ENCODE results near the gene SHCBP1.

SHCBP1 gene

DNA sequence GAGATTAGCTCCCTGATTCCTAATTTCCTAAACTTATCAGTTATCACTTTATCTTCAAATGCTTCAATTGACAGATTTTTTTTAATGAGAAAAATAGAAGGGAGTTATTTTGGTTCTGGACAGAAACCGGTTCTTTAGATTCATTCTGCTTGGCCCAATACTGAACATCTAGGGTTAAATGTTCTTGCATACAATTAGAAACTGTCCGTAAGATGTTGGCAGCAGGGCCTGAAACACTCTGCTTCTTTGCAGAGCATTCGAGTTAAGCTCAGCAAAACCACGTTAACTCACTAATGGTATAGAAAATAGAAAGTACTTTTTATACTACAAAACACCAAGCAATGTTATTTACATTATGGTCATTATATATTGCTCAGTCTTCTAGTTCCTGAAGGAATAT, 7.2 kb downstream of the SHCBP1 start:
- no peaks in the 10 kb centered on the region for H3K4me1 ChIP-seq
- TF ChIP-seq, protein P1, sequence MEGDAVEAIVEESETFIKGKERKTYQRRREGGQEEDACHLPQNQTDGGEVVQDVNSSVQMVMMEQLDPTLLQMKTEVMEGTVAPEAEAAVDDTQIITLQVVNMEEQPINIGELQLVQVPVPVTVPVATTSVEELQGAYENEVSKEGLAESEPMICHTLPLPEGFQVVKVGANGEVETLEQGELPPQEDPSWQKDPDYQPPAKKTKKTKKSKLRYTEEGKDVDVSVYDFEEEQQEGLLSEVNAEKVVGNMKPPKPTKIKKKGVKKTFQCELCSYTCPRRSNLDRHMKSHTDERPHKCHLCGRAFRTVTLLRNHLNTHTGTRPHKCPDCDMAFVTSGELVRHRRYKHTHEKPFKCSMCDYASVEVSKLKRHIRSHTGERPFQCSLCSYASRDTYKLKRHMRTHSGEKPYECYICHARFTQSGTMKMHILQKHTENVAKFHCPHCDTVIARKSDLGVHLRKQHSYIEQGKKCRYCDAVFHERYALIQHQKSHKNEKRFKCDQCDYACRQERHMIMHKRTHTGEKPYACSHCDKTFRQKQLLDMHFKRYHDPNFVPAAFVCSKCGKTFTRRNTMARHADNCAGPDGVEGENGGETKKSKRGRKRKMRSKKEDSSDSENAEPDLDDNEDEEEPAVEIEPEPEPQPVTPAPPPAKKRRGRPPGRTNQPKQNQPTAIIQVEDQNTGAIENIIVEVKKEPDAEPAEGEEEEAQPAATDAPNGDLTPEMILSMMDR (IDR thresholded peaks at IDR 0.05; ENCODE audit: low read depth, low read length), result no peak
- H3K27me3 ChIP-seq, result no peaks in the 10 kb centered on the region
- DNase-seq, result no peak
- no peak overlapping the region for H3K4me3 ChIP-seq (ENCODE audit: low read depth, low read length)
- H3K36me3 ChIP-seq, result peaks cover 52% of the 10 kb centered on the region
- H3K9me3 ChIP-seq, result no peaks in the 10 kb centered on the region

DNA sequence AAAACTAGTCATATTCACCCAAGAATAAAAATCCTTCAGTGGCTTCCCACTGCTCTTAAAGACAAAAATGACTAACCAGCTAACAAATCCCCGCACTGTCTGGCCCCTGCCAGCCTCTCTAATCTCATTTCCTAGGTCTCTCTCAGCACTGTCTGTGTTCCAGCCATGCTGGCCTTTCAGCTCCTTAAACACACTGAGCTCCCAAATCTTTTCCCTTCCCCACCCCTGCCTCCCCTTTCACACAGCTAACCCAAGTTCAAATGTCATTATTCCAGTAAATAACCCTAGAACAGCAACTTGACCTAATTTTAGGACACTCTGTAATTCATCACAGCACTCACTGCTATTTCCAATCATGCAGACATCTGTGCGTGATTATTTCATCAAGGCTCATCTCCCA, 7.8 kb downstream of the SHCBP1 start:
- H3K36me3 ChIP-seq, result peaks cover 52% of the 10 kb centered on the region
- no peak for DNase-seq
- H3K4me3 ChIP-seq (ENCODE audit: low read depth, low read length), result no peak overlapping the region
- H3K4me1 ChIP-seq, result no peaks in the 10 kb centered on the region
- H3K27me3 ChIP-seq, result no peaks in the 10 kb centered on the region
- no peaks in the 10 kb centered on the region for H3K9me3 ChIP-seq
- TF ChIP-seq, protein P1 (IDR thresholded peaks at IDR 0.05; ENCODE audit: low read depth, low read length), result no peak

DNA sequence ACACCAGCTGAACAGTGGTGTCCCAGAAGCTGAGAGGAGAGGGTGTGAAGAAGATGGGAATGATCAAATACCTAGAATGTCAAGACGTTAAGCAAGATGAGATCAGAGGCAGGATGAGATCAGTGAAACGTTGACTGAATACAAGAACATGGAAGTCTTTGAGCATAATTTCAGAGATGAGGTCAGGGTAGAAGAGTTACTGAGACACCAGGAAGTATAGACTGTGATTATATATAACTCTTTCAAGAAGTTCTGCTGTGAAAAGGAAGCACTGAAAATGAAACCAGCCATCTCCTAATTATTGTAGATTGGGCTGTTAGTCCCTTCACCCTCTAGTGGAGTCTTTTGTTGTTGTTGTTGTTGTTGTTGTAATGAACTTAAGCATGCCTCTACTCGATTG, 9.1 kb downstream of the SHCBP1 start:
- H3K27me3 ChIP-seq, result no peaks in the 10 kb centered on the region
- TF ChIP-seq, protein P1 (IDR thresholded peaks at IDR 0.05; ENCODE audit: low read depth, low read length), result no peak
- no peaks in the 10 kb centered on the region for H3K4me1 ChIP-seq
- H3K4me3 ChIP-seq (ENCODE audit: low read depth, low read length), result no peak overlapping the region
- no peak for DNase-seq
- peaks cover 59% of the 10 kb centered on the region for H3K36me3 ChIP-seq
- H3K9me3 ChIP-seq, result no peaks in the 10 kb centered on the region

DNA sequence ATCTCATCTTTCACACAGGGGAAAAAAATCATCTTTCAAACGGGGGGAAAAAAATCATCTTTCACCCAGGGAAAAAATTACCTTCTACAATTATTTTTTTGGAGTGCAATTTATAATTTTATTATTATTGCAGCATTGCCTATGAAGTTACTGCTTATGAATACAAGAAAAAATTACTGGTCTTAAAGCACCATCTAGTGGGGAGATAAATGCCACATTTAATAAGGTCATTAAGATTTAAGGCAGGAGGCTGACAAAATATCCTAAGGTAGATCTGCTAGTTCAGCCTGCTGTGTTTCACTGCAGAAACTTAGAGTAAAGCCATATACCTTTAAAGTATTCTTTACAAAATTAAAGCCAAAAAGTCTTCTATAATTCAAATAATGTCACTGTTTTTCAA, 13.7 kb downstream of the SHCBP1 start:
- Histone ChIP-seq H3K36me3 (peaks cover 53% of the 10 kb centered on the region), H3K27me3 (no peaks in the 10 kb centered on the region), H3K4me3 (ENCODE audit: low read depth, low read length) (no peak overlapping the region), H3K9me3 (no peaks in the 10 kb centered on the region), H3K4me1 (no peaks in the 10 kb centered on the region)
- no peak for DNase-seq
- TF ChIP-seq, protein P1 (IDR thresholded peaks at IDR 0.05; ENCODE audit: low read depth, low read length), result peak; percentile 39

DNA sequence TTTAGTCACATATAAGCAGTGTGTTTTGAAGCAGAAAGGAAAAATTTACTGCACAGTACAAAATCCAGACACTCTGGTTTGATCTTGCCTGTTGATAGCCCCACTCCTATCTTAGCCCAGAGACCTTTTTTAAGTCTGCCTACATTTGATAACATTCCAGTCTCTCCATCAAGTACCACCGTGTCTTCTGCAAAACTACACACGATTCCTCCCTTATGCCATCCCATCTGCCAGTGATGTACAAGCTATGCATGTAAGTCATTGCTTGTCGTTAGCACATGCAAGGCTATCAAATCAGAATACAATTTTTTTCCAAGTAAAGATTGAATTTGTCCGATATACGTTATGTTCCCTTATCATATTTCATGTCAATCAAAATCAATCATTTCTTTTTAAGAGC, 14.9 kb downstream of the SHCBP1 start:
- H3K4me3 ChIP-seq (ENCODE audit: low read depth, low read length), result no peak overlapping the region
- TF ChIP-seq, protein P1 (IDR thresholded peaks at IDR 0.05; ENCODE audit: low read depth, low read length), result no peak
- peaks cover 46% of the 10 kb centered on the region for H3K36me3 ChIP-seq
- no peaks in the 10 kb centered on the region for H3K27me3 ChIP-seq
- no peak for DNase-seq
- no peaks in the 10 kb centered on the region for H3K4me1 ChIP-seq
- H3K9me3 ChIP-seq, result no peaks in the 10 kb centered on the region

DNA sequence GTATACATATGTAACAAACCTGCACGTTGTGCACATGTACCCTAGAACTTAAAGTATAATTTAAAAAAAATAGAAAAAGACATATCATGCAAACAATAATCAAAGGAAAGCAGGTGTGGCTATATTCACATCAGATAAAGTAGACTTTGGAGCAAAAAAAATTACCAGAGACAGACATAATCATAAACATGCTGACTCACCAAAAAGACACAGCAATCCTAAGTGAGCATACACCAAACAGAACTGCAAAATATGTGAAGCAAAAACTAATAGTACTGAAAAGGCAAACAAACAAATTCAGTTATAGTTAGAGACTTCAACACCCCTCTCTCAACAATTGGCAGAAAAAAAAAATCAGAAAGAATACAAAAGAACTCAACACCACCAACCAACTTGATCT, 29.9 kb downstream of the SHCBP1 start:
- TF ChIP-seq, protein P1 (IDR thresholded peaks at IDR 0.05; ENCODE audit: low read depth, low read length), result no peak
- DNase-seq, result no peak

More for the DNA sequence above, 29.9 kb downstream of the SHCBP1 start:
- Histone ChIP-seq H3K36me3 (peaks cover 9% of the 10 kb centered on the region), H3K9me3 (no peaks in the 10 kb centered on the region), H3K4me1 (no peaks in the 10 kb centered on the region), H3K4me3 (ENCODE audit: low read depth, low read length) (no peak overlapping the region), H3K27me3 (no peaks in the 10 kb centered on the region)

Measured in BE2C (cell line).